Caco-2 (cell line): ENCODE measurements around the gene SLX9. TPM values are rescaled to one million over a fixed set of nuclear protein-coding genes. Genes with fewer than 3 reads are reported as not detected.

Experiments
- BruUV-seq: library from RNA; stranded (reverse); fragments of 400-500 nt; replicated peaks from 2 replicates; lab custom pipeline; 2021; lab: Mats Ljungman, UMichigan
- CTCF ChIA-PET: fragments of 300-600 bp; sonication (Branson Sonifier 250); formaldehyde crosslinking; loops from one replicate; lab custom pipeline; 2022; ENCODE audit warnings: antibody characterized with exemption; lab: Charles Lee
- POLR2A ChIA-PET: fragments of 300-600 bp; sonication (Branson Sonifier 250); formaldehyde crosslinking; loops from one replicate; lab custom pipeline; 2022; ENCODE audit warnings: antibody characterized with exemption; lab: Charles Lee
- DNase-seq, 2 experiments: peaks; one replicate each; pipeline versions ENCODE4 v3.0.0 to v3.0.0-alpha.2; 2020 to 2022
- H3K27me3 ChIP-seq: replicated peaks from 2 replicates; pipeline ENCODE4 v1.6.0; 2011; ENCODE audit warnings: low read length; ENCODE audit not compliant: control insufficient read depth, insufficient read depth
- H3K36me3 ChIP-seq: 2 replicates; pipeline ENCODE4 v1.5.1; 2011; ENCODE audit warnings: low read length; ENCODE audit not compliant: control insufficient read depth, insufficient read depth
- H3K4me1 ChIP-seq: fragments of 250-450 bp; sonication (Bioruptor Pico); 2 replicates; pipeline ENCODE4 v1.5.1; 2020; ENCODE audit warnings: mild to moderate bottlenecking
- H3K4me3 ChIP-seq: 2 replicates; pipeline ENCODE4 v1.5.1; 2011; ENCODE audit warnings: low read depth, mild to moderate bottlenecking, control low read depth, low read length
- H3K9me3 ChIP-seq: fragments of 250-450 bp; sonication (Bioruptor Pico); 2 replicates; pipeline ENCODE4 v1.5.1; 2020; ENCODE audit warnings: mild to moderate bottlenecking, moderate library complexity
- H3K27ac Mint-ChIP-seq: one replicate; pipeline ENCODE4 v1.8.0; 2022; ENCODE audit warnings: mixed read lengths; ENCODE audit not compliant: unreplicated experiment
- H3K27me3 Mint-ChIP-seq: one replicate; pipeline ENCODE4 v1.8.0; 2022; ENCODE audit warnings: mixed read lengths; ENCODE audit not compliant: insufficient read depth, unreplicated experiment
- H3K36me3 Mint-ChIP-seq: one replicate; pipeline ENCODE4 v1.8.0; 2022; ENCODE audit warnings: mild to moderate bottlenecking, mixed read lengths; ENCODE audit not compliant: insufficient read depth, unreplicated experiment
- H3K4me1 Mint-ChIP-seq: one replicate; pipeline ENCODE4 v1.8.0; 2022; ENCODE audit warnings: low read depth, mixed read lengths; ENCODE audit not compliant: unreplicated experiment
- H3K4me3 Mint-ChIP-seq: one replicate; pipeline ENCODE4 v1.8.0; 2022; ENCODE audit warnings: mild to moderate bottlenecking, moderate library complexity, mixed read lengths; ENCODE audit not compliant: unreplicated experiment
- H3K9me3 Mint-ChIP-seq: one replicate; pipeline ENCODE4 v1.8.0; 2022; ENCODE audit warnings: mixed read lengths; ENCODE audit not compliant: unreplicated experiment
- CTCF ChIP-seq, 2 experiments: fragments of 200-600 bp in 1 of 2; IDR thresholded peaks; 1 replicate in 1 of 2; 2 replicates in 1 of 2; pipeline versions ENCODE4 v1.5.1 to v1.8.0; 2011 to 2022; ENCODE audit warnings: antibody characterized with exemption in 1 of 2, control low read depth in 1 of 2, inconsistent platforms in 1 of 2, low read depth in 1 of 2, low read length in 1 of 2, mild to moderate bottlenecking in 1 of 2, moderate library complexity in 1 of 2; ENCODE audit not compliant: insufficient read depth in 1 of 2, severe bottlenecking in 1 of 2, unreplicated experiment in 1 of 2
- intact Hi-C: fragments of 100-400 bp; cut with micrococcal nuclease; formaldehyde crosslinking; loops from one replicate; pipeline ENCODE4 v1.10.0; 2022; ENCODE audit not compliant: unreplicated experiment
- total RNA-seq: library from RNA; stranded (reverse); gene quantifications from 2 replicates; pipeline ENCODE4 v1.2.3, GENCODE V29; 2022

The SLX9 gene
- total RNA-seq, 1 experiment from 2014 or later: 62.1 TPM

- Histone ChIP-seq H3K4me1 (no peaks in the 10 kb centered on the region), H3K9me3 (no peaks in the 10 kb centered on the region), H3K4me3 (no peak overlapping the region), H3K27me3 (no peaks in the 10 kb centered on the region), H3K36me3 (no peaks in the 10 kb centered on the region; the same call in 1 of the 2 replicates)
- ChIA-PET POLR2A (no interaction called here), CTCF (no interaction called here)
- no peak overlapping the region for H3K27ac Mint-ChIP-seq
- no peaks in the 10 kb centered on the region for H3K4me1 Mint-ChIP-seq
- peaks cover 8% of the 10 kb centered on the region for H3K9me3 Mint-ChIP-seq
- DNase-seq: no peak
- no peak for TF ChIP-seq CTCF (IDR thresholded peaks at IDR 0.05; ENCODE audit: insufficient read depth in 1 of 2, low read depth in 1 of 2, low read length in 1 of 2, severe bottlenecking in 1 of 2, unreplicated experiment in 1 of 2)
- intact Hi-C loops: no loop called here
- no peak overlapping the region for H3K4me3 Mint-ChIP-seq
- no peaks in the 10 kb centered on the region for H3K27me3 Mint-ChIP-seq
- BruUV-seq: no TSS peak
- H3K36me3 Mint-ChIP-seq: peaks cover 63% of the 10 kb centered on the region
Observed at GRCh38 chr21:44959376-44960091, 19.7 kb downstream of the SLX9 start.

GRCh38 chr21:44960141-44961092 is 20.6 kb downstream of the SLX9 start:
- peaks cover 62% of the 10 kb centered on the region for H3K36me3 Mint-ChIP-seq
- no peaks in the 10 kb centered on the region for H3K27me3 Mint-ChIP-seq
- H3K27ac Mint-ChIP-seq: no peak overlapping the region
- H3K4me3 Mint-ChIP-seq: no peak overlapping the region
- H3K4me1 Mint-ChIP-seq: no peaks in the 10 kb centered on the region
- H3K4me1 ChIP-seq: no peaks in the 10 kb centered on the region
- TF ChIP-seq CTCF (IDR thresholded peaks at IDR 0.05; ENCODE audit: insufficient read depth in 1 of 2, low read depth in 1 of 2, low read length in 1 of 2, severe bottlenecking in 1 of 2, unreplicated experiment in 1 of 2): no peak
- no peak for DNase-seq
- H3K9me3 ChIP-seq: no peaks in the 10 kb centered on the region
- no TSS peak for BruUV-seq
- CTCF ChIA-PET: no interaction called here
- H3K27me3 ChIP-seq: no peaks in the 10 kb centered on the region
- H3K36me3 ChIP-seq: no peaks in the 10 kb centered on the region; the same call in 1 of the 2 replicates
- intact Hi-C loops: no loop called here
- H3K4me3 ChIP-seq: no peak overlapping the region
- H3K9me3 Mint-ChIP-seq: peaks cover 8% of the 10 kb centered on the region
- POLR2A ChIA-PET: no interaction called here

- no peak for TF ChIP-seq CTCF (IDR thresholded peaks at IDR 0.05; ENCODE audit: insufficient read depth in 1 of 2, low read depth in 1 of 2, low read length in 1 of 2, severe bottlenecking in 1 of 2, unreplicated experiment in 1 of 2)
- no peaks in the 10 kb centered on the region for H3K27me3 ChIP-seq
- Mint-ChIP-seq H3K4me3 (no peak overlapping the region), H3K4me1 (no peaks in the 10 kb centered on the region), H3K36me3 (peaks cover 59% of the 10 kb centered on the region), H3K27me3 (no peaks in the 10 kb centered on the region), H3K27ac (no peak overlapping the region), H3K9me3 (peaks cover 8% of the 10 kb centered on the region)
- no peaks in the 10 kb centered on the region for H3K9me3 ChIP-seq
- no peak overlapping the region for H3K4me3 ChIP-seq
- no TSS peak for BruUV-seq
- H3K36me3 ChIP-seq: no peaks in the 10 kb centered on the region; the same call in none of the 2 replicates
- DNase-seq: no peak
- intact Hi-C loops: no loop called here
- POLR2A ChIA-PET: no interaction called here
- H3K4me1 ChIP-seq: no peaks in the 10 kb centered on the region
- CTCF ChIA-PET: no interaction called here
Observed at GRCh38 chr21:44962403-44962966, 22.7 kb downstream of the SLX9 start.
